Subcutaneous adipose tissue (tissue), 4 donors: ENCODE data around the gene CELF4. TPM values are rescaled to one million over a fixed set of nuclear protein-coding genes. Genes with fewer than 3 reads are reported as not detected.

Experiments used
- total RNA-seq, 4 donors: library from RNA; depleted of rRNA; stranded (reverse); fragments of >200 nt; gene quantifications; one replicate each; pipeline ENCODE4 v1.1.0, GENCODE V29; 2016
- TF ChIP-seq, protein P1 (sequence below): fragments of 450-650 bp; IDR thresholded peaks from one replicate; pipeline ENCODE4 v1.5.1; 2016; ENCODE audit warnings: low read depth, mild to moderate bottlenecking, control low read depth, antibody characterized with exemption, moderate library complexity

CELF4 gene
- total RNA-seq, 4 donors from 2014 or later, result not detected

- TF ChIP-seq, protein P1, sequence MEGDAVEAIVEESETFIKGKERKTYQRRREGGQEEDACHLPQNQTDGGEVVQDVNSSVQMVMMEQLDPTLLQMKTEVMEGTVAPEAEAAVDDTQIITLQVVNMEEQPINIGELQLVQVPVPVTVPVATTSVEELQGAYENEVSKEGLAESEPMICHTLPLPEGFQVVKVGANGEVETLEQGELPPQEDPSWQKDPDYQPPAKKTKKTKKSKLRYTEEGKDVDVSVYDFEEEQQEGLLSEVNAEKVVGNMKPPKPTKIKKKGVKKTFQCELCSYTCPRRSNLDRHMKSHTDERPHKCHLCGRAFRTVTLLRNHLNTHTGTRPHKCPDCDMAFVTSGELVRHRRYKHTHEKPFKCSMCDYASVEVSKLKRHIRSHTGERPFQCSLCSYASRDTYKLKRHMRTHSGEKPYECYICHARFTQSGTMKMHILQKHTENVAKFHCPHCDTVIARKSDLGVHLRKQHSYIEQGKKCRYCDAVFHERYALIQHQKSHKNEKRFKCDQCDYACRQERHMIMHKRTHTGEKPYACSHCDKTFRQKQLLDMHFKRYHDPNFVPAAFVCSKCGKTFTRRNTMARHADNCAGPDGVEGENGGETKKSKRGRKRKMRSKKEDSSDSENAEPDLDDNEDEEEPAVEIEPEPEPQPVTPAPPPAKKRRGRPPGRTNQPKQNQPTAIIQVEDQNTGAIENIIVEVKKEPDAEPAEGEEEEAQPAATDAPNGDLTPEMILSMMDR, result no peak
Measured at GRCh38 chr18:37381554-37381953, 184.0 kb downstream of the CELF4 start.

DNA sequence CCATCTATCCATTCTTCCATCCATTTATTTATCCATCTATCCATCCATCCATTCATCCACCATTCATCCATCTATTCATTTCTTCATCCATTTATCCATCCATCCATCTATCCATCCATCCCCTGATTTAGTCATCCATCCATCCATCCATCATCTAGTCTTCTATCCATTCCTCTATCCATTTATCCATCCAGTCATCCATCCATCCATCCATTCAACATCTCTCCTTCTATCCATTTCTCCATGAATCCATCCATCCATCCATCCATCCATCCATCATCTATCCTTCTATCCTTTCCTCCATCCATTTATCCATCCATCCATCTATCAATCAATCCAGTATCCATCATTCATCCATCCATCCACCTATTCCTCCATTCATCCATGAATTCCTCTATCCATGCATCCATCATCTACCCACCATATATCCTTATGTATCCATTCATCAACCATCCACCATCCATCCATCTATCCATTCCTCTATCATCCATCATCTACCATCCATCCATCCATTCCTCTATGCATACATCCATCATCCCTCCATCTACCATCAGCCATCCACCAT lies 185.0 kb downstream of the CELF4 start:
- TF ChIP-seq, protein P1, result no peak

DNA sequence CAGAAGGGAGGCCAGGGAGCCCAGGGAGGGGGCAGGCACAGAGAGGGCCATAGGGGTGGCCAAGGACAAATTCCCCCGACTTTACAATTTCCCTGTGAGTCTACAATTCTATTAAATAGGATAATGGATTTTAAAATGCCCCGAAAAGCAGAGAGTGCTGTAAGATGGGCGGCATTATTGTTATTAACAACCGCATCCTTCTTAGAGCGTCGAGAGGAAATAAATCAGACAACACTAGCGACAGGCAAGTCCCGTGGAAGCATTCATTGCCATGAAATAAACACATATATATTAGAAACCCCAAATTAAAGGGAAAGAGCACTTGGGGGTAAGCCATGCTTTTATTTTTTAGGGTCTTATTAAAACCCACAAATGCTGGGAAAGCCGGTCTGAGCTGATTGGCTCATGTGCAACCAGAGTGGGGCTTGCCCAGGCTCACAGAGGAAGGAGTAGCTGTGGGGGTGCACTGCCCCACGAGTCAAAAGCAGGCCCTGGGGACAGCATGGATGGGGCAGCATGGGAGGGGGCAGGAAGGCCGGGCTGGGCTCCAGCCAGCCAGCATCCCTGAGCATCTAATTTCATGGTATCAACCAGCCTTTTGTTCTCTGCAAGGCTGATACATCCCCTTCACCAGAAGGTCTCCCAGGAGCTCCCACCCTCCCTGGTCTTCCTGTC lies 187.1 kb downstream of the CELF4 start:
- TF ChIP-seq, protein P1, result no peak

- TF ChIP-seq, protein P1, result no peak
Measured at GRCh38 chr18:37375181-37375580, 190.4 kb downstream of the CELF4 start.

- TF ChIP-seq, protein P1, result no peak
Measured at GRCh38 chr18:37368110-37368954, 197.3 kb downstream of the CELF4 start.

GRCh38 chr18:37364237-37364636 lies 201.4 kb downstream of the CELF4 start:
- TF ChIP-seq, protein P1, result no peak

DNA sequence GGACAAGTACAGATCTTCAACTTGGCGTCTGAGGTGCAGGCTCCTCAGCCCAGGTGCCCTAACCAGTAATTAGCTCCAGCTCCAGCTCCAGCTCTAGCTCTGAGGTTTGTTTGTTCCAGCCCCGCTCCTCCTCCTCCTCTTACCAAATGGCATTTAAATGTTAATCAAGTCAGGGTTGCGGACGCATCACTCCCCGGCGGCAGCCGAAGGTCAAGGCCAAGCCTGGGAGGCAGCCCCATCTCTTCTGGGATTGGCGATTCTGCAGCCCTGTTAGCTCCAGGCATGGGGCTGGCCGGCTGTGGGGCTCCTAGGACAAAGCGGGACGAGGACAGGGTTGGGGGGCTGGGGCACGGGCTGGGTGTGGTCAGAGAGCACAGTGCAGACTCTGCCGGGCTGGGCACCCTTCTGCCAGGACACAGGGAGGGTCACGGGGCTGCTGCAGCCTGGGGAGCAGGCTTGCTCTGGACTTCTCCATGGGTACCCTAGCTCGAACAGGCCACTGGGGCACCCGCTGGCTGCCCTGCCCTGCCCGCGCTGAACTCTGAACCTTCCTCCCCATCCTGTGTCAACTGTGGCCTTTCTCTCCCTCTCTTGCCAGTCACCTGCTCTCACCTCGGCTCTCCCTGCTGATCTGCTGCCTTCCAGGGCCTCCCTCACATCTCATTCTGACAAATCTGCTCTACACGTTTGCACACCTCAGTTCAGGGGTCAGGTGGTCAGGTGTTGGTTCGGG lies 203.3 kb downstream of the CELF4 start:
- TF ChIP-seq, protein P1, result no peak
